ACC112 (cell line): ENCODE data around the gene OR11A1.

ENCODE experiments used
- H2AFZ ChIP-seq: fragments of 200-600 bp; sonication (generic); one replicate; pipeline ENCODE4 v1.6.0; 2017; ENCODE audit warnings: antibody characterized with exemption, low read length; ENCODE audit not compliant: unreplicated experiment
- H3K27ac ChIP-seq: fragments of 200-600 bp; sonication (generic); 2 replicates; pipeline ENCODE4 v1.5.1; 2014; ENCODE audit warnings: low read depth, mild to moderate bottlenecking, antibody characterized with exemption, low read length, moderate library complexity
- H3K27me3 ChIP-seq: fragments of 200-600 bp; sonication (generic); 2 replicates; pipeline ENCODE4 v1.6.1; 2014; ENCODE audit warnings: mild to moderate bottlenecking, antibody characterized with exemption, low read length, moderate library complexity, mixed read lengths; ENCODE audit not compliant: insufficient read depth
- H3K36me3 ChIP-seq: fragments of 200-600 bp; sonication (generic); 2 replicates; pipeline ENCODE4 v1.6.1; 2016; ENCODE audit warnings: mild to moderate bottlenecking, antibody characterized with exemption, low read length, moderate library complexity, mixed read lengths; ENCODE audit not compliant: insufficient read depth
- H3K4me1 ChIP-seq: fragments of 200-600 bp; sonication (generic); one replicate; pipeline ENCODE4 v1.6.1; 2016; ENCODE audit warnings: low read length, mixed read lengths; ENCODE audit not compliant: insufficient read depth, unreplicated experiment, control insufficient read depth
- H3K4me3 ChIP-seq: fragments of 200-600 bp; sonication (generic); 2 replicates; pipeline ENCODE4 v1.5.1; 2014; ENCODE audit warnings: mild to moderate bottlenecking, low read depth, low read length
- H3K79me2 ChIP-seq: fragments of 200-600 bp; sonication (generic); one replicate; pipeline ENCODE4 v1.6.0; 2016; ENCODE audit warnings: low read length; ENCODE audit not compliant: control insufficient read depth, unreplicated experiment, insufficient read depth

OR11A1 gene, protein sequence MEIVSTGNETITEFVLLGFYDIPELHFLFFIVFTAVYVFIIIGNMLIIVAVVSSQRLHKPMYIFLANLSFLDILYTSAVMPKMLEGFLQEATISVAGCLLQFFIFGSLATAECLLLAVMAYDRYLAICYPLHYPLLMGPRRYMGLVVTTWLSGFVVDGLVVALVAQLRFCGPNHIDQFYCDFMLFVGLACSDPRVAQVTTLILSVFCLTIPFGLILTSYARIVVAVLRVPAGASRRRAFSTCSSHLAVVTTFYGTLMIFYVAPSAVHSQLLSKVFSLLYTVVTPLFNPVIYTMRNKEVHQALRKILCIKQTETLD

DNA sequence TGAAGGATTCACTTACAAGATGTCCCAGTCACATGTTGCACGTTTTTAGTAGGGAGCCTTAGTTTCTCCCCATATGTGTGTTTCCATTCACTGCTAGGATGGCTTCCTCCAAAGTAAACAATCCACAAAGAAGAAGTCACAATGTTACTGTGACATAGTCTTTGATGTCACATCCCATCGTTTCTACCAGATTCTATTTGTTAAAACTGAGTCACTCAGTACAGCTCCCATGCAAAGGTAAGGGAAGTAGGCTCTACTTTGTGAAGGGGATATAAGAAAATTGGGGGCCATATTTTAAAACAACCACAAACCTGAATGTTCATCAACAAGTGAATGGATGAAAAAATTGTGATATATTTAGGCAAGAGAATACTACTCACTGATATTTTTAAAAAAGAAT is at the start of gene OR11A1, which contains the start of gene OR2H1:
TSS of gene OR11A1 (minus strand) at position 101 of the 400 bp plus-strand sequence. CDS start 29,430 bp downstream, outside the sequence.
TSS of gene OR2H1 (plus strand) at position 185 of the 400 bp plus-strand sequence. CDS start 4,615 bp downstream, outside the sequence.
- Histone ChIP-seq H3K27ac (no peak within 1 kb of the TSS), H3K36me3 (no peaks in the 10 kb centered on the region), H2AFZ (no peak within 1 kb of the TSS), H3K79me2 (no peaks in the 10 kb centered on the region), H3K4me3 (no peak within 1 kb of the TSS), H3K27me3 (no peaks in the 10 kb centered on the region), H3K4me1 (no peaks in the 10 kb centered on the region)

DNA sequence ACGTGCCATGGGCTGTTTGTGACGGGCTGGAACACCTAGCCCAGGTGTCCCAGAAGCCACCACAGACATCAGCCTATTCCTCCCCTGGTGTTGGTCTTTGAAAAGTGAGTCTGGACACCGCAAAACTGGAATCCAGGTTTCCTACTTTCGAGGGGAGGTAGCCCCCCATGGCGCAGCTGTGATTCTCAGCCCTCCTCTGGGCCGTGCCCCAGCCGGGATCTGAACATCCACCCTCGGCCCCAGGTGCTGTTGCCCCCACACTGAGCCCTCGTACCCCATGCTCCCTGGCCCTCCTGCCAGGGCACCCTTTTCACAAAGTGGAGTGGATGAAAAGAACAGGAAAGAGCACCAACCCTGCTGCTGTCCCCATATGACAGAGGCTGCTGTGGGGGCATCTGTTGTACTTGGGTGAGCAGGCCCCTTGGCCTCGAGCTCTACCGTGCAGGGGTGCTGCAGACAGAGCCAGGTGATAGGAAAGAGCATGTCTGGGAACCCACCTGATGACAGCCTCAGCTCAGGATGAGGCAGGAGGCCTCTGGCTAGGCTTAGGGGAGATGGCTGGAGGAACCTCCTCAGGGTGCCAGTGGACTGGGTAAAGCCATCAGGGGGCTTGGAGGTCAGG is 49.7 kb upstream of the OR11A1 start:
- Histone ChIP-seq H3K27ac (no peak overlapping the region), H3K4me3 (no peak overlapping the region), H3K27me3 (no peaks in the 10 kb centered on the region), H3K36me3 (no peaks in the 10 kb centered on the region), H3K79me2 (no peaks in the 10 kb centered on the region), H2AFZ (no peak overlapping the region), H3K4me1 (no peaks in the 10 kb centered on the region)

DNA sequence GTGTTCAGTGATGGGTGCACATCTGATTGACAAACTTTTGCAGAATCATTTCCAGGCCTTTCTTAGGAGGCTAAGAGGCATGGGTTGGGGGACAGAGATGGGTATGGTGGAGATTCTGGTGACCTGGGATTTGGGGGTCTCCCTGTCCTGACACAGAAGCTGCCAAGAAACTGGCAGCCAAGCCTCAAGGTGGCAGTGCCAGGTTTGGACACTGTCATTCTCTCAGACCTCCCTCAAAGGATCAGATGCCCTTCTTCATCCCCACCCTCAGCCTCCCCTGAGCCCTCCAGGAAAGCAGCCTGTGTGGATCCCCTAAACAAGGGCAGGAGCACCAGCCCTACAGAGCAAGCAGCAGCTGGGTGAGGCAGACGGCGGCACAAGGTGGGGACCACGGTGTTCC is 48.9 kb upstream of the OR11A1 start:
- H3K4me1 ChIP-seq, result no peaks in the 10 kb centered on the region
- H3K36me3 ChIP-seq, result no peaks in the 10 kb centered on the region
- H3K27me3 ChIP-seq, result no peaks in the 10 kb centered on the region
- no peak overlapping the region for H3K27ac ChIP-seq
- no peak overlapping the region for H3K4me3 ChIP-seq
- H2AFZ ChIP-seq, result no peak overlapping the region
- H3K79me2 ChIP-seq, result no peaks in the 10 kb centered on the region

DNA sequence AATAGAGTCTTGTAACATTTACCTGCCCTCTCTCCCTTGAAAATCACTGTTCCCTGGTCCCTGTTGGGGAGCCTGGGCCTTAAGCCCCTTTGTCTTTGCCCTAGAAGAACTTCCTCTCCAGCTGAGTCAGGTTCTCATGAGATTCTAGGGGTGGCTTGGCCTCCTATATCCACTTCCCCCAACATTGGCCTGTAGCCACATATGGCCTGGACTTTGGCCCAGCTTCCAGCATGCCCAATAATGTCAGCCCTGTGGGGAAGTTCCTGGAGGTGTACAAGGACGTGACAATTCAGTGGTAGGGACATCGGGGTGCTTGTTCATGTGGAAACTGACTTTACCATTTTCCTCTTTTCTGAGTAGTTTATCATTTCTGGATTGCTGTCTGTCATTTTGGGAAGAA is 48.1 kb upstream of the OR11A1 start:
- Histone ChIP-seq H3K27ac (no peak overlapping the region), H2AFZ (no peak overlapping the region), H3K4me3 (no peak overlapping the region), H3K79me2 (no peaks in the 10 kb centered on the region), H3K27me3 (no peaks in the 10 kb centered on the region), H3K4me1 (no peaks in the 10 kb centered on the region), H3K36me3 (no peaks in the 10 kb centered on the region)

DNA sequence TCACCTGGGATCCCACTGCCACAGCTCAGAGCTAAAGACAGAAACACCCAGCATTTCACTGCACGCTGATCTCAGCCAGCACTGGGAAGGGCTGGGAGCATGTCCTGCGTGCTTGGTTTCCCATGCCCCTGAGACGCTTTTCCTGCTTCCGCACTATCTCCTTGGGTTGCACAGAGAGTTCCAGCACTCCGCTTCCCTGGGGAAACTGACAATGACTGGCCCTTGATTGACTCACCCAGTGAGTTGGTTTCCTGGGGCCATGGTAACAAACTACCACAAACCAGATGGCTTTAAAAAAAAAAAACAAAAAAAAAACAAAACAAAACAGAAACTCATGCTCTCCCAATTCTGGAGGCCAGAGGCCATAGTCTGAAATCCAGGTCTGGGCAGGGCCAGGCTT is 45.7 kb upstream of the OR11A1 start:
- Histone ChIP-seq H3K36me3 (no peaks in the 10 kb centered on the region), H3K27me3 (no peaks in the 10 kb centered on the region), H3K79me2 (no peaks in the 10 kb centered on the region)

DNA sequence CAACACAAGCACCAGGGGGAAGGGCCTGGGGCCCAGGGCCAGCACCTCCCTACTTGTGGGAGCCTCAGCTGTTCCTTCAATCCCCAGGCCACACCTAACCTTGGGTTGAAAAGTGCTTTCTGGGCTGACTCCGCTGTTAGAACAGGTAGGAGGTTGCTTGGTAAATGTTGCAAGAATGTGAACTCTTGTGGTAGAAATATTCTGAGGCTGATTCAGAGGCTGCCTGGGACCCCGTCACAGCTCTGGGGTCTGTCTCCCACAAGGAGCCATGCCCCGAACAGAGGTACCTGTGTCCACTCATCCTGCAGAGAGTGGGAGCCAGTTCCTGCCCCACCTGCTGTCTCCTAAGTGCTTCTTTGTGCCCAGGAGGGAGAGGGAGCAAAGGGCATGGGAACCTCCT is 45.3 kb upstream of the OR11A1 start:
- Histone ChIP-seq H3K4me1 (no peaks in the 10 kb centered on the region), H3K79me2 (no peaks in the 10 kb centered on the region), H3K27ac (no peak overlapping the region), H3K27me3 (no peaks in the 10 kb centered on the region), H3K36me3 (no peaks in the 10 kb centered on the region), H2AFZ (no peak overlapping the region), H3K4me3 (no peak overlapping the region)

More for the DNA sequence above, 45.7 kb upstream of the OR11A1 start:
- Histone ChIP-seq H3K4me3 (no peak overlapping the region), H2AFZ (no peak overlapping the region), H3K27ac (no peak overlapping the region), H3K4me1 (no peaks in the 10 kb centered on the region)

DNA sequence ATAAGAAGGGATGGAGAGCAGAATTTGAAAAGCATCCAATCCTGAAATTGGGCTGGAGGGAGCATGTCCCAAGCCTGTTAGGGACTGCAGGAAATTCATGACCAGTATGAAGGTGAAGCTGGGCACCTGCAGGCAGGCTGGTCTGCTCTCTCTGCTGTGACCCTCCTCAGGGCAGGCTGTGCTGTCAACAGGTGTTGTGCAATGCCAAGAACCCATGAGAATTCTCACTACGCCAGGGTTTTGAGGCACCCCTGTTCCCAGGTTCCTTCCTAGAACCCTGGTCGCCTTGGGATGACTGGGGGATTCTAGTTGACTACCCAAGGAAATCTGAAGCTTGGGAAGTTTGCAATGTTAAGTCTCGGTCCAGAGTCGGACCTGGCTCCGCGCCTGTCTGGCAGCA is 44.2 kb upstream of the OR11A1 start:
- Histone ChIP-seq H3K27me3 (no peaks in the 10 kb centered on the region), H3K4me3 (no peak overlapping the region), H3K4me1 (no peaks in the 10 kb centered on the region), H2AFZ (no peak overlapping the region), H3K36me3 (no peaks in the 10 kb centered on the region), H3K79me2 (no peaks in the 10 kb centered on the region), H3K27ac (no peak overlapping the region)

DNA sequence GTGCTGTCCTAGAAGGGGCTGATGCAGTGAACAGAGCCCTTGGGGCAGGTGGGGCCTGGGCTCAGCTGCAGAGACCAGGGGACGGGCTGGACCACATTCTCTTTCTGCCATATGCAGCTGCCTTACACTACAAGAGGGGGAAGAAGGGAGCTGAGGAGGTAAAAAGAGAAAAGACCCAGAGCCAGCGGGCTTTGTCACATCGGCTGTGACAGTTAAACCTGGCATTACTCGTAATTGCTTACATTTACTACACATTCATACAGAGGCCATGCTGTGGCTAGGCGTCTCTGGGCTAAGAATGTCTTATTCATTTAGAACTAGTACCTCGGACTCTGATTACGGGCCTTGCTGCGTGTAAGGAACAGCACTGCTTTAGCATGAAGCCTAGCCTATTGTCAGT is 43.7 kb upstream of the OR11A1 start:
- Histone ChIP-seq H3K36me3 (no peaks in the 10 kb centered on the region), H3K27ac (no peak overlapping the region), H3K79me2 (no peaks in the 10 kb centered on the region), H3K4me1 (no peaks in the 10 kb centered on the region), H3K4me3 (no peak overlapping the region), H2AFZ (no peak overlapping the region), H3K27me3 (no peaks in the 10 kb centered on the region)

DNA sequence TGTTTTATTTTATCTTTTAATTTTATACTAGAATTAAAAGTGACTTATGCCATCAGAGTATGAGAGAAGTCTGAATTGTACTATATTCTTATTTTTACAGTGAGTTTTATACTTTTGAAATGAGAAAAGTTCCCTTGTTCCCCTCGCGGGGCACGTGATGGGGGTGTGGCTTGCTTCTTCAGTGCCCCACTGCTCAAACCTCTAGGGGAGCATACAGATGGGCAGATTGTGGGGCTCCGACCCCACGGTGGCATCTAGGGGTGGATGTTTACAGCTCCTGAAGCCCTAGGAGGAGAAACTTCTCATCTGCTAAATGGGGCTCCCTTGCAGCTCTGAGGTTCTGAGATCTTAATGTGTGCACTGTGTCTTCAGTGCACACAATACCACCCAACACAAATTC is 42.8 kb upstream of the OR11A1 start:
- Histone ChIP-seq H3K27ac (no peak overlapping the region), H2AFZ (no peak overlapping the region), H3K36me3 (no peaks in the 10 kb centered on the region), H3K4me1 (no peaks in the 10 kb centered on the region), H3K27me3 (no peaks in the 10 kb centered on the region), H3K79me2 (no peaks in the 10 kb centered on the region), H3K4me3 (no peak overlapping the region)

DNA sequence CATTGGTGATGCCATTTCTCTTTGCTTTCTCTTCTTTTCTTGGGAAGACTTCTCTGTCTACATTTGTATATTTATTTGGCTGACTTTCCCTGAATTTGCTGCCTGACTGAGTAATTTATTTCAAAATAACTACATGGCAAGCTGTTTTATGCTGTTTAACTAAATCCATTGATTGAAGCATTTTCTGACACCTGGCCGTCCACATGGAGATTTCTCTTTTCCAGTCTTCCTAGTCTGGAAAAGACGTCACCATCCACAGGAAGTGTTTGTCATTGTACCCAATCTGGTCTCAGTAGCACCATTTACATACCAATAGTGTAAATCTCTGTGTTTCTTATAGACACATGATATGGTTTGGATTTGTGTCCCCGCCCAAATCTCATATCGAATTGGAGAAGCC is 40.1 kb upstream of the OR11A1 start:
- Histone ChIP-seq H3K4me3 (no peak overlapping the region), H3K4me1 (no peaks in the 10 kb centered on the region), H3K27ac (no peak overlapping the region), H2AFZ (no peak overlapping the region), H3K27me3 (no peaks in the 10 kb centered on the region), H3K79me2 (no peaks in the 10 kb centered on the region), H3K36me3 (no peaks in the 10 kb centered on the region)

DNA sequence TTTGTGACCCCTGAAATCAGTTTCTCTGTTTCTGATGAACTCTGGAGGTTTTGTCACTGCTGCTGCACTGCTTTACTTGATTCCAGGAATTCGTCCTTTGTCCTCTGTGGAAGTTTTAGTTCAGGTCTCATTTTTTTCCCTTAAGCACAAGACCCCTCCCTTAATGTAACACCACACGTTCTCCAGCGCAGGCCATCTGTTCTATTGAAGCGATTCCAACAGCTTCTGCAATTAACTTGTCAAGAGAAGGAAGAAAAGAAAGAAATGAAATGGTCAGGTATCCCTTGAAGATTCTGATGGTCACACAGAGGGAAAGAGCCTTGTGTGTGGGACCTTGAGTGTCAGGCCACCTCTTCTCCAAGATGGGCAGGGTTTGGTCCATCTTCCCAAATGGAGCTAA is 38.7 kb upstream of the OR11A1 start:
- Histone ChIP-seq H3K27ac (no peak overlapping the region), H3K4me3 (no peak overlapping the region), H3K79me2 (no peaks in the 10 kb centered on the region), H2AFZ (no peak overlapping the region), H3K4me1 (no peaks in the 10 kb centered on the region), H3K27me3 (no peaks in the 10 kb centered on the region), H3K36me3 (no peaks in the 10 kb centered on the region)
